AG09319 (cell line): Measurements from ENCODE around the gene TIGD7.

Experiments
- DNase-seq: peaks from one replicate; pipeline ENCODE4 v3.0.0-alpha.2; 2010; ENCODE audit warnings: low read depth; ENCODE audit errors: extremely low read depth
- CTCF ChIP-seq: IDR thresholded peaks from 2 replicates; pipeline ENCODE4 v1.5.1; 2011; ENCODE audit warnings: low read depth, mild to moderate bottlenecking, inconsistent platforms, low read length, moderate library complexity

The TIGD7 gene

GRCh38 chr16:3295783-3296182, 9.4 kb downstream of the TIGD7 start:
- no peak for DNase-seq
- no peak for TF ChIP-seq CTCF

- no peak for DNase-seq
- TF ChIP-seq CTCF = no peak
Measured at GRCh38 chr16:3295209-3295608, 10.0 kb downstream of the TIGD7 start.

- no peak for TF ChIP-seq CTCF
- no peak for DNase-seq
Measured at GRCh38 chr16:3292604-3293003, 12.6 kb downstream of the TIGD7 start.

GRCh38 chr16:3289998-3290673, 15.1 kb downstream of the TIGD7 start:
- TF ChIP-seq CTCF = no peak
- DNase-seq = no peak

GRCh38 chr16:3285131-3285530, 20.1 kb downstream of the TIGD7 start:
- DNase-seq = no peak
- no peak for TF ChIP-seq CTCF

- no peak for TF ChIP-seq CTCF
- no peak for DNase-seq
Measured at GRCh38 chr16:3283543-3284447, 21.4 kb downstream of the TIGD7 start.
